ENCODE results near the gene NR5A1.

DNA sequence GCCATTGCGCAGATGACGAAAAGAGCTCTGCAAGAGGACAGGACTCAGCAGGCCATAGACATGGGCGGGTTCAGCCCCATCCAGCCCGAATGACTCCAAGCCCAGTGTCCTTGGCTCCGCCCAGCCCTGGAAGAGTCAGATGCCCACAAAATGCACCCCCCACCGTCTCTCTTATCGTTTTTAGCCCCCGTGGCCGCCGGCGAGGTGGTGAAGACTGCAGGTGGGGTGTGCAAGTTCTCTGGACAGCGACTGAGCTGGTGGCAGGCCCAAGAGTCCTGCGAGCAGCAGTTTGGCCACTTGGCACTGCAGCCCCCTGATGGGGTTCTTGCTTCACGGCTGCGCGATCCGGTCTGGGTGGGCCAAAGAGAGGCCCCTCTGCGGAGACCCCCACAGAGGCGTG lies 54.9 kb downstream of the NR5A1 start:
- TF ChIP-seq POLR2A (IDR thresholded peaks at IDR 0.05): no peak
- TF ChIP-seq, protein P1, sequence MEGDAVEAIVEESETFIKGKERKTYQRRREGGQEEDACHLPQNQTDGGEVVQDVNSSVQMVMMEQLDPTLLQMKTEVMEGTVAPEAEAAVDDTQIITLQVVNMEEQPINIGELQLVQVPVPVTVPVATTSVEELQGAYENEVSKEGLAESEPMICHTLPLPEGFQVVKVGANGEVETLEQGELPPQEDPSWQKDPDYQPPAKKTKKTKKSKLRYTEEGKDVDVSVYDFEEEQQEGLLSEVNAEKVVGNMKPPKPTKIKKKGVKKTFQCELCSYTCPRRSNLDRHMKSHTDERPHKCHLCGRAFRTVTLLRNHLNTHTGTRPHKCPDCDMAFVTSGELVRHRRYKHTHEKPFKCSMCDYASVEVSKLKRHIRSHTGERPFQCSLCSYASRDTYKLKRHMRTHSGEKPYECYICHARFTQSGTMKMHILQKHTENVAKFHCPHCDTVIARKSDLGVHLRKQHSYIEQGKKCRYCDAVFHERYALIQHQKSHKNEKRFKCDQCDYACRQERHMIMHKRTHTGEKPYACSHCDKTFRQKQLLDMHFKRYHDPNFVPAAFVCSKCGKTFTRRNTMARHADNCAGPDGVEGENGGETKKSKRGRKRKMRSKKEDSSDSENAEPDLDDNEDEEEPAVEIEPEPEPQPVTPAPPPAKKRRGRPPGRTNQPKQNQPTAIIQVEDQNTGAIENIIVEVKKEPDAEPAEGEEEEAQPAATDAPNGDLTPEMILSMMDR (IDR thresholded peaks at IDR 0.05): no peak

All from thyroid gland (tissue), 4 donors.